ENCODE data around the gene ARHGAP21.

Gene ARHGAP21

GRCh38 chr10:24552346-24553016 is 171.2 kb downstream of the ARHGAP21 start:
- in situ Hi-C loops (cut with MboI; ENCODE audit: low sequenced_read_pairs, unreplicated experiment) = no loop called here
- DNase-seq (ENCODE audit: low spot score) = peak; percentile 40
- no peak for TF ChIP-seq CTCF (IDR thresholded peaks at IDR 0.05; ENCODE audit: borderline replicate concordance, control extremely low read depth, extremely low read depth, insufficient read depth, missing control alignments)

GRCh38 chr10:24551161-24551560 is 172.5 kb downstream of the ARHGAP21 start:
- TF ChIP-seq CTCF (IDR thresholded peaks at IDR 0.05; ENCODE audit: borderline replicate concordance, control extremely low read depth, extremely low read depth, insufficient read depth, missing control alignments) = no peak
- no peak for DNase-seq (ENCODE audit: low spot score)
- in situ Hi-C loops (cut with MboI; ENCODE audit: low sequenced_read_pairs, unreplicated experiment) = no loop called here

GRCh38 chr10:24550680-24551079 is 173.0 kb downstream of the ARHGAP21 start:
- in situ Hi-C loops (cut with MboI; ENCODE audit: low sequenced_read_pairs, unreplicated experiment) = no loop called here
- DNase-seq (ENCODE audit: low spot score) = no peak
- TF ChIP-seq CTCF (IDR thresholded peaks at IDR 0.05; ENCODE audit: borderline replicate concordance, control extremely low read depth, extremely low read depth, insufficient read depth, missing control alignments) = no peak

GRCh38 chr10:24545585-24545984 is 178.1 kb downstream of the ARHGAP21 start:
- no peak for TF ChIP-seq CTCF (IDR thresholded peaks at IDR 0.05; ENCODE audit: borderline replicate concordance, control extremely low read depth, extremely low read depth, insufficient read depth, missing control alignments)
- DNase-seq (ENCODE audit: low spot score) = no peak
- in situ Hi-C loops (cut with MboI; ENCODE audit: low sequenced_read_pairs, unreplicated experiment) = no loop called here

GRCh38 chr10:24544776-24545175 is 178.9 kb downstream of the ARHGAP21 start:
- TF ChIP-seq CTCF (IDR thresholded peaks at IDR 0.05; ENCODE audit: borderline replicate concordance, control extremely low read depth, extremely low read depth, insufficient read depth, missing control alignments) = no peak
- in situ Hi-C loops (cut with MboI; ENCODE audit: low sequenced_read_pairs, unreplicated experiment) = no loop called here
- DNase-seq (ENCODE audit: low spot score) = no peak

GRCh38 chr10:24542314-24543270 is 181.1 kb downstream of the ARHGAP21 start:
- no peak for TF ChIP-seq CTCF (IDR thresholded peaks at IDR 0.05; ENCODE audit: borderline replicate concordance, control extremely low read depth, extremely low read depth, insufficient read depth, missing control alignments)
- DNase-seq (ENCODE audit: low spot score) = no peak
- in situ Hi-C loops (cut with MboI; ENCODE audit: low sequenced_read_pairs, unreplicated experiment) = no loop called here
